Measurements from ENCODE around the gene LPIN3. TPM values are rescaled to one million over a fixed set of nuclear protein-coding genes. Genes with fewer than 3 reads are reported as not detected.

Gene LPIN3
- polyA plus RNA-seq, 3 donors: 0.01 TPM; not detected in 2

DNA sequence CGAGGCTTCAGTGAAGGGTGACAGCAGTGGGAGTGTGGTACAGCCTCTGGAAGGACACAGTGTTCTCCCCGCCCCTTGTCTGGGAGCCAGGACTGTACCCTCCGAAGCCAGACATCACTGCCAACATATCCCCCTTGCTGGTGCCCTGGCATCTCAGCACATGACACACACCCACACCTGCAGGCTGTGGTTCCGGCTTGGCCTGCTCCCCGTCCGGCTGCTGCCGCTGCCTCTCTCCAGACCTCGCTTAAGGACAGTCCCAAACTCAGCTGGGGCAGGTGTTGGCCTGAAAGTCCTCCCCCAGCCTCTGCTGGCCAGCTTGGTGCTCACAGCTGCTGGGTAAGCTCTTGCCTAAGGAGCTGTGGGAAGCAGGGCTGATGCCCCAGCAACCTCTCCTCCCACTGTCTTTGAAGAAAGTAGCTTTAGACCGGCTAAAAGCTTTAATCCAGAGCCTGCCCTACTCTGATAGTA lies 19.0 kb downstream of the LPIN3 start:
- H3K27ac ChIP-seq (ENCODE audit: low read depth in 1 of 2, low read length in 2 of 2): no peak overlapping the region
- Mint-ChIP-seq H3K9me3 (peaks cover 0 to 4% (median 0%) of the 10 kb centered on the region in 7 donors), H3K4me1 (no peaks in the 10 kb centered on the region), H3K27me3 (ENCODE audit: low read depth in 3 of 3) (peaks cover 14 to 17% (median 17%) of the 10 kb centered on the region in 3 donors), H3K36me3 (no peaks in the 10 kb centered on the region), H3K4me3 (no peak overlapping the region), H3K27ac (no peak overlapping the region)
- no peaks in the 10 kb centered on the region for H3K79me2 ChIP-seq (ENCODE audit: insufficient read depth, low read length)
- no peak overlapping the region for H3K9ac ChIP-seq (ENCODE audit: insufficient read depth, low read length, poor library complexity, severe bottlenecking)
- no peaks in the 10 kb centered on the region for H3K36me3 ChIP-seq (replicated peaks in 1 of 2; ENCODE audit: control insufficient read depth in 1 of 2, insufficient read depth in 2 of 2, low read length in 2 of 2)
- intact Hi-C loops (cut with micrococcal nuclease): no loop called here
- TF ChIP-seq, protein P1, sequence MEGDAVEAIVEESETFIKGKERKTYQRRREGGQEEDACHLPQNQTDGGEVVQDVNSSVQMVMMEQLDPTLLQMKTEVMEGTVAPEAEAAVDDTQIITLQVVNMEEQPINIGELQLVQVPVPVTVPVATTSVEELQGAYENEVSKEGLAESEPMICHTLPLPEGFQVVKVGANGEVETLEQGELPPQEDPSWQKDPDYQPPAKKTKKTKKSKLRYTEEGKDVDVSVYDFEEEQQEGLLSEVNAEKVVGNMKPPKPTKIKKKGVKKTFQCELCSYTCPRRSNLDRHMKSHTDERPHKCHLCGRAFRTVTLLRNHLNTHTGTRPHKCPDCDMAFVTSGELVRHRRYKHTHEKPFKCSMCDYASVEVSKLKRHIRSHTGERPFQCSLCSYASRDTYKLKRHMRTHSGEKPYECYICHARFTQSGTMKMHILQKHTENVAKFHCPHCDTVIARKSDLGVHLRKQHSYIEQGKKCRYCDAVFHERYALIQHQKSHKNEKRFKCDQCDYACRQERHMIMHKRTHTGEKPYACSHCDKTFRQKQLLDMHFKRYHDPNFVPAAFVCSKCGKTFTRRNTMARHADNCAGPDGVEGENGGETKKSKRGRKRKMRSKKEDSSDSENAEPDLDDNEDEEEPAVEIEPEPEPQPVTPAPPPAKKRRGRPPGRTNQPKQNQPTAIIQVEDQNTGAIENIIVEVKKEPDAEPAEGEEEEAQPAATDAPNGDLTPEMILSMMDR (IDR thresholded peaks at IDR 0.05): no peak
- no peaks in the 10 kb centered on the region for H3K4me1 ChIP-seq (ENCODE audit: control insufficient read depth in 1 of 2, insufficient read depth in 2 of 2, low read length in 2 of 2)
- no peaks in the 10 kb centered on the region for H4K20me1 ChIP-seq (ENCODE audit: insufficient read depth, low read length)
- no peak for DNase-seq
- no peak overlapping the region for H2AFZ ChIP-seq (ENCODE audit: insufficient read depth, low read depth, low read length, poor library complexity, severe bottlenecking)
- WGBS (ENCODE audit: insufficient coverage): 95% methylated on average over 8 of the region's 9 CpGs
- no peak overlapping the region for H3K4me3 ChIP-seq (replicated peaks in 1 of 3; ENCODE audit: low read depth in 2 of 3, low read length in 3 of 3)
- no peak overlapping the region for H3K4me2 ChIP-seq (replicated peaks; ENCODE audit: extremely low read depth, low read length, poor library complexity, severe bottlenecking)
- peaks cover 0 to 5% of the 10 kb centered on the region in 2 donors for H3K27me3 ChIP-seq (ENCODE audit: control insufficient read depth in 2 of 2, insufficient read depth in 2 of 2, low read length in 2 of 2)
- H3K9me3 ChIP-seq (replicated peaks in 1 of 2; ENCODE audit: control insufficient read depth in 1 of 2, insufficient read depth in 1 of 2, low read length in 2 of 2): no peaks in the 10 kb centered on the region

DNA sequence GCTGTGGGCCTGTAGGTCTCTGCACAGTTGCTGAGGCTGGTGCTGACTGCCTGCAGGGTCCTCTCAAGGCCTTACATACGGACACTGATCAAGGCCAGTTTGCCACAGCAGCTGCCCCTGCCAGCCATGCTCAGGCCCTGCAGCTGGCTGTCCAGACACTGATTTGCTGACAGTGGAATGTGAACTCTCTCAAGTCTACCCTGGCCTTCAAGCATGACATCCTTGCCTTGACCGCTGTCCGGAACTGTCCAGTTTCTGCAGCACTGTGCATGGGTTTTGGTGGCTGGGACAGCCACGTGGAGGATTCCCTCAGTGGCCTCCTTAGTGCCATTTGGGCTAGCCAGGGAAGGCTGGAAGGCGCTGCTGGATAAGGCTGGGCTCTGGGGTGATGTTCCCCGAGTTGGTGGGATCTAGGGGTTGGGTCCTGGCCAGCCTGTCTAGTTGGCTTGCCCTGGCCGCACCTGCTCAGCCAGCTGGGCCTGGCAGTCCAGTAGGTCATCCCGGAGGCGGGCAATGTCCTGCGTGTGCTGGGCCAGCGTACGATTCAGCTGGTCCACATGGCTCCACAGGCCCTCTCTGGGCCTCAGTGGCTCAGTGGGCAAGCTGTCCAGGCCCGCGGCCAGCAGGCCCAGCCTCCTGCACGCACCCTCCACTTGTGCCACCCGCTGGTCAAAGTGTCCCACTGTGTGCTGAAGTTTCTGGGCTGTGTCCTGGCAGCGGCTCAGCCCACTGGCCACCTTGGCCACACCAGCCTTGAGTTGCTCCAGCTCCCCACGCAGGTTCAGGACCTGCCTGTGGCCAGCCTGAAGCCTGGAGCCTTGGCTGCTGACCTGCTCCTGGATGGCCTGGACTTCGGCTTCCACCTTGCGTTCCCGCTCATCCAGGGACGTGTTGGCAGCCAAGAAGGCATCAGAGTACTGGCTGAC lies 20.5 kb downstream of the LPIN3 start:
- H3K4me3 Mint-ChIP-seq: no peak overlapping the region
- no peak for DNase-seq
- intact Hi-C loops (cut with micrococcal nuclease): no loop called here
- Histone ChIP-seq H3K27me3 (ENCODE audit: control insufficient read depth in 2 of 2, insufficient read depth in 2 of 2, low read length in 2 of 2) (peaks cover 9 to 20% of the 10 kb centered on the region in 2 donors), H3K4me3 (replicated peaks in 1 of 3; ENCODE audit: low read depth in 2 of 3, low read length in 3 of 3) (no peak overlapping the region), H3K9me3 (replicated peaks in 1 of 2; ENCODE audit: control insufficient read depth in 1 of 2, insufficient read depth in 1 of 2, low read length in 2 of 2) (no peaks in the 10 kb centered on the region), H3K27ac (ENCODE audit: low read depth in 1 of 2, low read length in 2 of 2) (no peak overlapping the region), H3K4me2 (replicated peaks; ENCODE audit: extremely low read depth, low read length, poor library complexity, severe bottlenecking) (no peak overlapping the region), H4K20me1 (ENCODE audit: insufficient read depth, low read length) (no peaks in the 10 kb centered on the region), H3K9ac (ENCODE audit: insufficient read depth, low read length, poor library complexity, severe bottlenecking) (no peak overlapping the region), H2AFZ (ENCODE audit: insufficient read depth, low read depth, low read length, poor library complexity, severe bottlenecking) (no peak overlapping the region), H3K4me1 (ENCODE audit: control insufficient read depth in 1 of 2, insufficient read depth in 2 of 2, low read length in 2 of 2) (no peaks in the 10 kb centered on the region), H3K36me3 (replicated peaks in 1 of 2; ENCODE audit: control insufficient read depth in 1 of 2, insufficient read depth in 2 of 2, low read length in 2 of 2) (no peaks in the 10 kb centered on the region), H3K79me2 (ENCODE audit: insufficient read depth, low read length) (no peaks in the 10 kb centered on the region)
- H3K27ac Mint-ChIP-seq: no peak overlapping the region
- TF ChIP-seq, protein P1 (IDR thresholded peaks at IDR 0.05): no peak
- no peaks in the 10 kb centered on the region for H3K36me3 Mint-ChIP-seq
- H3K4me1 Mint-ChIP-seq: no peaks in the 10 kb centered on the region
- H3K9me3 Mint-ChIP-seq: peaks cover 0 to 3% (median 0%) of the 10 kb centered on the region in 7 donors
- 95% methylated on average over 22 of the region's 22 CpGs for WGBS (ENCODE audit: insufficient coverage)
- peaks cover 25 to 33% (median 27%) of the 10 kb centered on the region in 3 donors for H3K27me3 Mint-ChIP-seq (ENCODE audit: low read depth in 3 of 3)
